Esophagus squamous epithelium (tissue), 4 donors: ENCODE data around the gene FYN.

ENCODE experiments used
- POLR2A ChIP-seq, 4 donors: fragments of 450-650 bp; IDR thresholded peaks; one replicate each; pipeline ENCODE4 v1.6.1; 2017; ENCODE audit warnings: antibody characterized with exemption in 4 of 4, mild to moderate bottlenecking in 4 of 4, moderate library complexity in 3 of 4
- TF ChIP-seq, protein P1 (sequence below), 6 experiments: fragments of 450-650 bp in 4 of 6; fragments of 200-600 bp in 2 of 6; sonication (generic) in 2 of 6; IDR thresholded peaks; one replicate each; pipeline ENCODE4 v1.5.1; 2016 to 2019; ENCODE audit warnings: antibody characterized with exemption in 6 of 6, mild to moderate bottlenecking in 4 of 6, moderate library complexity in 4 of 6

DNA sequence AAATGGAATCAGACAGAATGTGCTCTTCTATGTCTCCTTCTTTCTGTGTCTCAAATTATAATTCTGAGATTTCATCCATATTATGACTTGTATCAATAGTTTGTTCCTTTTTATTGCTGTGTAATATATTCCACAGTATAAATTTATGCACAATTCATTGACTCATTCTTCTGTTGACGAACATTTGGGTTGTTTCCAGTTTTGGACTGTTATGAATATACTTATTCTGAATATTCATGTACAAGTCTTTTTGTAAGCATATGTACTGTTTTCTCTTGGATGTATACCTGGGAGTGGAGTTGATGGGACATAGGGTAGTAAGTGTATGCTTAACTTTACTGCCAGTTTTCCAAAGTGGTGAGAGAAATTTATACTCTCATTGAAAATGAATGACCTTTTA is 239.4 kb downstream of the FYN start:
- TF ChIP-seq, protein P1, sequence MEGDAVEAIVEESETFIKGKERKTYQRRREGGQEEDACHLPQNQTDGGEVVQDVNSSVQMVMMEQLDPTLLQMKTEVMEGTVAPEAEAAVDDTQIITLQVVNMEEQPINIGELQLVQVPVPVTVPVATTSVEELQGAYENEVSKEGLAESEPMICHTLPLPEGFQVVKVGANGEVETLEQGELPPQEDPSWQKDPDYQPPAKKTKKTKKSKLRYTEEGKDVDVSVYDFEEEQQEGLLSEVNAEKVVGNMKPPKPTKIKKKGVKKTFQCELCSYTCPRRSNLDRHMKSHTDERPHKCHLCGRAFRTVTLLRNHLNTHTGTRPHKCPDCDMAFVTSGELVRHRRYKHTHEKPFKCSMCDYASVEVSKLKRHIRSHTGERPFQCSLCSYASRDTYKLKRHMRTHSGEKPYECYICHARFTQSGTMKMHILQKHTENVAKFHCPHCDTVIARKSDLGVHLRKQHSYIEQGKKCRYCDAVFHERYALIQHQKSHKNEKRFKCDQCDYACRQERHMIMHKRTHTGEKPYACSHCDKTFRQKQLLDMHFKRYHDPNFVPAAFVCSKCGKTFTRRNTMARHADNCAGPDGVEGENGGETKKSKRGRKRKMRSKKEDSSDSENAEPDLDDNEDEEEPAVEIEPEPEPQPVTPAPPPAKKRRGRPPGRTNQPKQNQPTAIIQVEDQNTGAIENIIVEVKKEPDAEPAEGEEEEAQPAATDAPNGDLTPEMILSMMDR (IDR thresholded peaks at IDR 0.05), result no peak
- no peak for TF ChIP-seq POLR2A (IDR thresholded peaks at IDR 0.05)
